Activated T-cell treated with anti-CD3 and anti-CD28 coated beads, Interleukin-2, amount 50 U/mL, for 4 hours (primary cell): ENCODE data around the gene KLHDC9. TPM values are rescaled to one million over a fixed set of nuclear protein-coding genes. Genes with fewer than 3 reads are reported as not detected.

Experiments
- ATAC-seq, 2 donors: fragments of 200-7000 bp; cut with Tn5 transposase; one replicate each; pipeline ENCODE4 v1.10.0; 2021
- DNase-seq: peaks from one replicate; pipeline ENCODE4 v3.0.0-alpha.2; 2020
- H3K27me3 Mint-ChIP-seq: one replicate; pipeline ENCODE4 v1.8.0; 2021; ENCODE audit warnings: low read depth, mixed read lengths
- H3K36me3 Mint-ChIP-seq: one replicate; pipeline ENCODE4 v1.8.0; 2022; ENCODE audit warnings: mixed read lengths; ENCODE audit not compliant: insufficient read depth
- H3K4me1 Mint-ChIP-seq: one replicate; pipeline ENCODE4 v1.8.0; 2021; ENCODE audit warnings: low read depth, mixed read lengths
- H3K4me3 Mint-ChIP-seq: one replicate; pipeline ENCODE4 v1.8.0; 2021; ENCODE audit warnings: mild to moderate bottlenecking, moderate library complexity, mixed read lengths
- H3K9me3 Mint-ChIP-seq: one replicate; pipeline ENCODE4 v1.8.0; 2021; ENCODE audit warnings: mixed read lengths
- total RNA-seq, 3 donors: library from RNA; stranded (reverse); gene quantifications; one replicate each; pipeline ENCODE4 v1.2.1, GENCODE V29; 2021

KLHDC9 gene
- total RNA-seq, 3 donors from 2014 or later: 0.43 TPM; not detected in 2

DNA sequence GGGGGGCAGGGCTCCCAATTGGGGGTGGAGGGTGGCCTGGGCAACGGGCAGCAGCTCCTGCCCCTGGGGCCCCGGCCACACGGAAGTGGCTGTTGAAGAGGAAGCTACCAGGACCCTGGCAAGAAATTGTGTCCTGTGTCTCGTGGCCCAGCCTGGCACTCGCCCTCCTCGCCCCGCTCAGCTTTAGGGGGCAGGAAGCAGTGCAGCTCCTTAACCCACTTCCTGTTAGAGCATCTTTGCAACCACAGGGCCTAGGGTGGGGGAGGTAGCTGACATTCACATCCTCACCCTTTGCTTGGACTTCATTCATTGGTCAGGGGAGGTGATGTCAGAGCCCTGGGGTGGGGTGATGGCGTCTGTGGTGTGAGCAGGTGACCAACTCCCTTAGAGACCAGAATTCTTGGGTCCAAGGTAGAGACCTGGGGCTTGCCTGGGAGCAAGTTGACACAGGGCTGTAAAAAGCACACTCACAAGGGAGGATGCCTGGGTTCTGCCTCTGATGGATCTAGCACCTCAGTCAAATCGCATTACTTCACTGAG lies 28.4 kb upstream of the KLHDC9 start, which contains the start of gene ARHGAP30:
ARHGAP30 (minus strand) TSS at position 161 of the 540 bp plus-strand sequence. CDS start 267 bp downstream, outside the sequence.
- Mint-ChIP-seq H3K4me3 (peak within 1 kb of the TSS; percentile 95), H3K4me1 (peaks cover 61% of the 10 kb centered on the region)
- DNase-seq: peak; percentile 72

DNA sequence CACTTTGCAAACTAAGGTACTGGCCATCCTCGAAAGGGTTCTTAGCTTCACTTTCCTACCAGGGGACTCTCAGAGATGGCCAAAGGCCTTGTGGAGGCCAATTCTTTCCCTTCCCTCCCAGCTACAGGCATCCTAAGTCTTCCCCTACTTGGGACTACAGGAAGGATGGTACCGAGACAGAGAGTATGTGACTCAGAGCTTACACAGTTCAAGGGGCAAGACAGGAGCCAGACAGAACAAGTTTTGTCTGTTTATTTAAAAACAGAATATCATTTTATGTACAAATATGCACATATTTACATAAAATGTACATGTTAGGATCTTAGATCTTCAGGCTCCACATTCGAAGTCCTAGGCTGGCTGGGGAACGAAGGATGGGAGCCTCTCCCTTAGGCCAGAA lies 27.4 kb upstream of the KLHDC9 start:
- Mint-ChIP-seq H3K4me1 (peaks cover 54% of the 10 kb centered on the region), H3K9me3 (no peaks in the 10 kb centered on the region), H3K36me3 (peaks cover 4% of the 10 kb centered on the region), H3K27me3 (no peaks in the 10 kb centered on the region), H3K4me3 (no peak overlapping the region)
- DNase-seq (no peak), ATAC-seq (no peak)

More for the DNA sequence above, 28.4 kb upstream of the KLHDC9 start, which contains the start of gene ARHGAP30:
- Mint-ChIP-seq H3K36me3 (peaks cover 4% of the 10 kb centered on the region), H3K27me3 (no peaks in the 10 kb centered on the region), H3K9me3 (no peaks in the 10 kb centered on the region)
- ATAC-seq: peak; percentile 74 to 81

DNA sequence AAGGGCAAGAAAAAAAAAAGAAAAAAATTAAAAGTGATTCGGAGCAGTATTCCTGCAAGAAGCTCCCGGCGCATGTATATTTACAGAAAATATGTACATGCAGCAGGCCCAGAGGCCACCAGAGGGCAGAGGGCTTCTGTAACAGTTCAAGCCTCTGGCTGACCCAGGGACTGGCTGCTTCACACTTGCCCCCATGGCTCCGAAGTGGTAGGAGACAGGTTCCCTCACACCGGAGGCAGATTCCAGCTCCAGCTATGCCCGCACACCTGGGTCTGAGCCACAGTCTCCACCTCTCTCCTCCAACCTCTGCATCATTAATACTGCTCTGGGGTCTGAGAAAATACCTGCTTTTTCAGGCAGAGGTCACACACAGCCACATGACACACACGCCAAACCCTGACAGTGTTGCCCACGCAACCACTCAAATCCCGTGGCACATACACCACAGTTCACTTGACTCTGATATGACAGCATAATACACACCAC lies 26.2 kb upstream of the KLHDC9 start:
- Mint-ChIP-seq H3K4me1 (peaks cover 45% of the 10 kb centered on the region), H3K4me3 (no peak overlapping the region)

DNA sequence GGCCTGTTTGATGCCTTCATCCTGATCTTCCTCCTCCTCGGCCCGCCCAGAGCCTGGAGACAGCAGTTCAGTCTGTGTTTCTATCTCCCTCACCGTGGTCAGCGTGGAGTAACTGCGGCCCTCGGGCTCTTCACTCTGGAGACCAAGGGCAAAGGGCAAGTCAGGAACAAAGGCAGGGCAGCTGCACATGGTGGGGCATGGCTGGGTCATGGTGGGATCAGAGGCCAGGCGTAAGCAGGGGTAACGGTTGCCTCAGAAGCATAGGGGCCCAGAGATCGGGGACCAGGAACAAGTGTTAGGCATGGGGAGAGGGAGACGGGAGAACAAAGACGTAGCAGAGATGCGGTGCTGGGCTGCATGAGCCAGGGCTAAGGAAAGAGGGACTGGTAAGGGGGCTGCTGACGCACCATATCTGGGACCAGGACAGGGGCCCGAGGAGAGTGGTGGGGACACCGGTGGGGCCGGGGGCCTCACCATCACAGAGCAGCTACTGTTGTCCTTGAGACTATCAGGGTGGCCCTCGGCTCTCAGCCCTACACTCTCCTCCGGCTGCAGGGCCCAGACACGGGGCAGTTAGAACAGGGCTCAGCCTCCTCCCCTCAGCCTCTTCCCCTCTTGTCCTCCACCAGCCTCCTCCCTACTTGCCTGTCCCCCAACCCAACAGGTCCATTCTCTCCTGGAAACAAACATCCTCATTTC lies 25.3 kb upstream of the KLHDC9 start:
- DNase-seq (no peak), ATAC-seq (no peak)
- H3K27me3 Mint-ChIP-seq: no peaks in the 10 kb centered on the region
- no peaks in the 10 kb centered on the region for H3K36me3 Mint-ChIP-seq
- H3K4me1 Mint-ChIP-seq: peaks cover 37% of the 10 kb centered on the region
- H3K4me3 Mint-ChIP-seq: no peak overlapping the region
- H3K9me3 Mint-ChIP-seq: no peaks in the 10 kb centered on the region

More for the DNA sequence above, 26.2 kb upstream of the KLHDC9 start:
- ATAC-seq (no peak), DNase-seq (peak; percentile 37)
- H3K27me3 Mint-ChIP-seq: no peaks in the 10 kb centered on the region
- peaks cover under 1% of the 10 kb centered on the region for H3K36me3 Mint-ChIP-seq
- H3K9me3 Mint-ChIP-seq: no peaks in the 10 kb centered on the region

DNA sequence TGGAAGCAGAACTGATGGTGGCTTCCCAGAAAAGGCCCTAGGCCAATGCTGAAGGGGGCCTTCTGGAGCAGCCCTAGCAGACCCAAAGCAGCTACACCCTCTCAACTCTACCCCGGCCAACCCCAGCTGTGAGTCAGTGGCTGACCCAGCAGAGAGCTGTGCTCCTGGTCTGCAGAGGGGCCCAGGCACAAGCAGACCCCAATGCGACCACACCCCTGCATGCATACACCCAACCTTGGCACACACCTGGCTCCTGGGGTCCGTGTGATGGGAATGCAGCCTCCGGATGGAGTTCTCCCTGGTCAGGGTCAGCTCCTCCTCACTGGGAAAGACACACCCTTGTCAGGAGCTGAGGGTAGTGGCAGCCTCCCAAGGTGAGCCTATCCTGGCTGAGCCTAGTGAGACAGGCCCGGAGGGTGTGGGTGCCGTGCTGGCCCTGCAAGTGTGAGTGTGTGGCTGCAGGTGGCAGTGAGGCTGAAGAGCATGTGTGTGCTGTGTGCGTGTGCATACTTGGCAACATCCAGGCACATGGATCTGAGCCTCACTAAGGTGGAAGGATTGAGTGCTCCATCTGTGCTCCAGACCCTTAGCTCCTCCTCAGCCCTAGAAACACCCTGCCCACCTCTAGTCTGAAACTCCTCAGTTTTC lies 24.6 kb upstream of the KLHDC9 start:
- DNase-seq: no peak
- ATAC-seq: no peak
- no peaks in the 10 kb centered on the region for H3K9me3 Mint-ChIP-seq
- peaks cover 30% of the 10 kb centered on the region for H3K4me1 Mint-ChIP-seq
- H3K4me3 Mint-ChIP-seq: no peak overlapping the region
- no peaks in the 10 kb centered on the region for H3K36me3 Mint-ChIP-seq
- no peaks in the 10 kb centered on the region for H3K27me3 Mint-ChIP-seq

- no peak for DNase-seq
- Mint-ChIP-seq H3K36me3 (no peaks in the 10 kb centered on the region), H3K27me3 (no peaks in the 10 kb centered on the region), H3K4me3 (no peak overlapping the region), H3K9me3 (no peaks in the 10 kb centered on the region), H3K4me1 (peaks cover 24% of the 10 kb centered on the region)
- no peak for ATAC-seq
Observed at GRCh38 chr1:161074676-161075368, 23.3 kb upstream of the KLHDC9 start.

- H3K27me3 Mint-ChIP-seq: no peaks in the 10 kb centered on the region
- peaks cover 9% of the 10 kb centered on the region for H3K4me1 Mint-ChIP-seq
- no peaks in the 10 kb centered on the region for H3K36me3 Mint-ChIP-seq
- H3K9me3 Mint-ChIP-seq: no peaks in the 10 kb centered on the region
- ATAC-seq (no peak), DNase-seq (no peak)
- H3K4me3 Mint-ChIP-seq: no peak overlapping the region
Observed at GRCh38 chr1:161076410-161076809, 21.8 kb upstream of the KLHDC9 start.

GRCh38 chr1:161077426-161077825 lies 20.7 kb upstream of the KLHDC9 start:
- H3K4me1 Mint-ChIP-seq: peaks cover 2% of the 10 kb centered on the region
- no peak overlapping the region for H3K4me3 Mint-ChIP-seq
- H3K36me3 Mint-ChIP-seq: no peaks in the 10 kb centered on the region
- H3K27me3 Mint-ChIP-seq: no peaks in the 10 kb centered on the region
- H3K9me3 Mint-ChIP-seq: no peaks in the 10 kb centered on the region
- ATAC-seq (no peak), DNase-seq (no peak)

GRCh38 chr1:161079436-161080110 lies 18.6 kb upstream of the KLHDC9 start:
- no peaks in the 10 kb centered on the region for H3K27me3 Mint-ChIP-seq
- H3K9me3 Mint-ChIP-seq: no peaks in the 10 kb centered on the region
- H3K4me1 Mint-ChIP-seq: no peaks in the 10 kb centered on the region
- no peak for DNase-seq
- ATAC-seq: no peak
- no peaks in the 10 kb centered on the region for H3K36me3 Mint-ChIP-seq
- H3K4me3 Mint-ChIP-seq: no peak overlapping the region

GRCh38 chr1:161080441-161081405 lies 17.4 kb upstream of the KLHDC9 start:
- ATAC-seq: no peak
- no peaks in the 10 kb centered on the region for H3K4me1 Mint-ChIP-seq
- H3K4me3 Mint-ChIP-seq: no peak overlapping the region
- no peaks in the 10 kb centered on the region for H3K9me3 Mint-ChIP-seq
- H3K36me3 Mint-ChIP-seq: no peaks in the 10 kb centered on the region
- no peaks in the 10 kb centered on the region for H3K27me3 Mint-ChIP-seq
- DNase-seq: no peak

GRCh38 chr1:161081519-161081918 lies 16.6 kb upstream of the KLHDC9 start:
- no peaks in the 10 kb centered on the region for H3K4me1 Mint-ChIP-seq
- no peaks in the 10 kb centered on the region for H3K9me3 Mint-ChIP-seq
- H3K4me3 Mint-ChIP-seq: no peak overlapping the region
- no peaks in the 10 kb centered on the region for H3K27me3 Mint-ChIP-seq
- no peak for DNase-seq
- H3K36me3 Mint-ChIP-seq: no peaks in the 10 kb centered on the region
- ATAC-seq: no peak

DNA sequence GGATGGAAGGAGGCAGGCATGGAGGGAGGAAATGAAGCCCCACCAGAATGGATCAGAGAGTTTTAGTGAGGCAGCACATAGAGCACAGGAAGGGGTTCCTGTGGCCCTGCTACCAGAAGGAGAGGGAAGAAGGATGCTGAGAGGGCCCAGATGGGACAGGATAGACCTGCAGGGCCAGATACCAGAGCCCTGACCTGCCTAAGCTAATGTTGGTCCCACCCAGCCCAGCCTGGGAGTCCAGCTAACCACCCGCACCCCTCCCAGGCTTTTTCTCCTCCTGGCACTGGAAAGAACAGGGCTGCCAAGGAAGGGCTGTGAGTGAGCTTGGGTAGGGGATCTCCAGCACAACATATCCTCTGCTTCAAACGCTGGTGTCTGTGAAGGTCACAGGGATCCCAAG lies 15.7 kb upstream of the KLHDC9 start:
- H3K4me1 Mint-ChIP-seq: no peaks in the 10 kb centered on the region
- ATAC-seq (no peak), DNase-seq (no peak)
- no peaks in the 10 kb centered on the region for H3K9me3 Mint-ChIP-seq
- no peaks in the 10 kb centered on the region for H3K27me3 Mint-ChIP-seq
- no peaks in the 10 kb centered on the region for H3K36me3 Mint-ChIP-seq
- no peak overlapping the region for H3K4me3 Mint-ChIP-seq
